Measurements from ENCODE around the gene KCP. TPM values are rescaled to one million over a fixed set of nuclear protein-coding genes. Genes with fewer than 3 reads are reported as not detected.

The KCP gene
- total and polyA plus RNA-seq, 2 of the 13 experiments (the other 11 are each of a cell fraction or from before 2014, with no cell fraction given): 0.37 to 1.0 TPM

DNA sequence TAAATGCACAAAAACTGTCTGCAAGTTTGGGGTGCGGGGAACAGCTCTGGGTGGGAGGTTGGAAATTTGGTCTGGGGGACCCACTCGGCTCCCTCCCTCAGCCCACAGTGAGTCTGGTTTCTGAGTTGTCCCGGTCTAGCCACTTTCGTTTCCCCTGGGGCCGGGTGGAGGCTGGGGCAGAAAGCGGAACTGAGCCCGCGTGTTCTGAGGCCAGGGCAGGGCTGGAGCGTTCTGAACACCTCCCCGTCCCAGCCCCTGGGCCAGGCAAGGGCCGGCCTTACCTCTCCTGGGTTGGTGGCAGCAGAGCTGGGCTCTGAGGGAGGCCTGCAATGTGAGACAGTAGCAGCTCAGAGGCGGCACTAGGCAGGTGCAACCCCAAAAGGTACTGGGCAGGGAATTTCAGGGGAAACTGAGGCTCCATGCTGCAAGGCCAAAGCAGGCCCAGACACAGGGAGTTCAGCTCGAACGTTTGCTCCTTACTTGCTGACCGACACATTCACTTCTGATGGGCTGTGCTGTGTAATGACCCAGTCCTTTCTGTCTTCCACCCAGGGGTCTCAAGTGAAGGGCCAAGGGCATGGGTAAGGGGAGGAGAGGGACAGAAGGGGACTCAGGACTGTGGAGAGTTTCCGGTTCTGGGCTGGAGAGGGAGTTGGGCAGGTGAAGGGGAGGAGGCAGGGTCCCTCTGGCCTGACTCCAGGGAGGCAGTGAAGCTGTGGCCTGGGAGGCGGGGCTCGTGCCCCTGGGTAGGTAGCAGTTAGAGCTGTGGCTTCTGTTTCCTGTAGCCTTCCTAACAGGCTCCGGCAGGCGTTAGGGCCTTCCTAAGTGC, 30.2 kb upstream of the KCP start (continued):
- TF ChIP-seq, protein P1, sequence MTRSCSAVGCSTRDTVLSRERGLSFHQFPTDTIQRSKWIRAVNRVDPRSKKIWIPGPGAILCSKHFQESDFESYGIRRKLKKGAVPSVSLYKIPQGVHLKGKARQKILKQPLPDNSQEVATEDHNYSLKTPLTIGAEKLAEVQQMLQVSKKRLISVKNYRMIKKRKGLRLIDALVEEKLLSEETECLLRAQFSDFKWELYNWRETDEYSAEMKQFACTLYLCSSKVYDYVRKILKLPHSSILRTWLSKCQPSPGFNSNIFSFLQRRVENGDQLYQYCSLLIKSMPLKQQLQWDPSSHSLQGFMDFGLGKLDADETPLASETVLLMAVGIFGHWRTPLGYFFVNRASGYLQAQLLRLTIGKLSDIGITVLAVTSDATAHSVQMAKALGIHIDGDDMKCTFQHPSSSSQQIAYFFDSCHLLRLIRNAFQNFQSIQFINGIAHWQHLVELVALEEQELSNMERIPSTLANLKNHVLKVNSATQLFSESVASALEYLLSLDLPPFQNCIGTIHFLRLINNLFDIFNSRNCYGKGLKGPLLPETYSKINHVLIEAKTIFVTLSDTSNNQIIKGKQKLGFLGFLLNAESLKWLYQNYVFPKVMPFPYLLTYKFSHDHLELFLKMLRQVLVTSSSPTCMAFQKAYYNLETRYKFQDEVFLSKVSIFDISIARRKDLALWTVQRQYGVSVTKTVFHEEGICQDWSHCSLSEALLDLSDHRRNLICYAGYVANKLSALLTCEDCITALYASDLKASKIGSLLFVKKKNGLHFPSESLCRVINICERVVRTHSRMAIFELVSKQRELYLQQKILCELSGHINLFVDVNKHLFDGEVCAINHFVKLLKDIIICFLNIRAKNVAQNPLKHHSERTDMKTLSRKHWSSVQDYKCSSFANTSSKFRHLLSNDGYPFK (CRISPR knock-in tag; IDR thresholded peaks at IDR 0.05; ENCODE audit: borderline replicate concordance): no peak
- TF ChIP-seq, protein P2, sequence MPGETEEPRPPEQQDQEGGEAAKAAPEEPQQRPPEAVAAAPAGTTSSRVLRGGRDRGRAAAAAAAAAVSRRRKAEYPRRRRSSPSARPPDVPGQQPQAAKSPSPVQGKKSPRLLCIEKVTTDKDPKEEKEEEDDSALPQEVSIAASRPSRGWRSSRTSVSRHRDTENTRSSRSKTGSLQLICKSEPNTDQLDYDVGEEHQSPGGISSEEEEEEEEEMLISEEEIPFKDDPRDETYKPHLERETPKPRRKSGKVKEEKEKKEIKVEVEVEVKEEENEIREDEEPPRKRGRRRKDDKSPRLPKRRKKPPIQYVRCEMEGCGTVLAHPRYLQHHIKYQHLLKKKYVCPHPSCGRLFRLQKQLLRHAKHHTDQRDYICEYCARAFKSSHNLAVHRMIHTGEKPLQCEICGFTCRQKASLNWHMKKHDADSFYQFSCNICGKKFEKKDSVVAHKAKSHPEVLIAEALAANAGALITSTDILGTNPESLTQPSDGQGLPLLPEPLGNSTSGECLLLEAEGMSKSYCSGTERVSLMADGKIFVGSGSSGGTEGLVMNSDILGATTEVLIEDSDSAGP (CRISPR knock-in tag; IDR thresholded peaks at IDR 0.05; ENCODE audit: borderline replicate concordance): peak; percentile 68
- TF ChIP-seq MIER2 (CRISPR knock-in tag; IDR thresholded peaks at IDR 0.05): no peak
- TF ChIP-seq MIER3 (CRISPR knock-in tag; IDR thresholded peaks at IDR 0.05; ENCODE audit: borderline replicate concordance): no peak
- TF ChIP-seq, protein P3, sequence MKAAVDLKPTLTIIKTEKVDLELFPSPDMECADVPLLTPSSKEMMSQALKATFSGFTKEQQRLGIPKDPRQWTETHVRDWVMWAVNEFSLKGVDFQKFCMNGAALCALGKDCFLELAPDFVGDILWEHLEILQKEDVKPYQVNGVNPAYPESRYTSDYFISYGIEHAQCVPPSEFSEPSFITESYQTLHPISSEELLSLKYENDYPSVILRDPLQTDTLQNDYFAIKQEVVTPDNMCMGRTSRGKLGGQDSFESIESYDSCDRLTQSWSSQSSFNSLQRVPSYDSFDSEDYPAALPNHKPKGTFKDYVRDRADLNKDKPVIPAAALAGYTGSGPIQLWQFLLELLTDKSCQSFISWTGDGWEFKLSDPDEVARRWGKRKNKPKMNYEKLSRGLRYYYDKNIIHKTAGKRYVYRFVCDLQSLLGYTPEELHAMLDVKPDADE (CRISPR knock-in tag; IDR thresholded peaks at IDR 0.05): no peak
- TF ChIP-seq, protein P4, sequence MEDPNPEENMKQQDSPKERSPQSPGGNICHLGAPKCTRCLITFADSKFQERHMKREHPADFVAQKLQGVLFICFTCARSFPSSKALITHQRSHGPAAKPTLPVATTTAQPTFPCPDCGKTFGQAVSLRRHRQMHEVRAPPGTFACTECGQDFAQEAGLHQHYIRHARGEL (CRISPR knock-in tag; IDR thresholded peaks at IDR 0.05): 0 out of 2 replicates have a peak, but pooled peaks have one; percentile 14
- peak; percentile 16; the same call in 1 of the 2 replicates for TF ChIP-seq ZNF292 (CRISPR knock-in tag; IDR thresholded peaks at IDR 0.05; ENCODE audit: borderline replicate concordance, low read depth)
- 0 out of 2 replicates have a peak, but pooled peaks have one; percentile 34 for TF ChIP-seq ZNF253 (CRISPR knock-in tag; IDR thresholded peaks at IDR 0.05; ENCODE audit: borderline replicate concordance)
- TF ChIP-seq, protein P5, sequence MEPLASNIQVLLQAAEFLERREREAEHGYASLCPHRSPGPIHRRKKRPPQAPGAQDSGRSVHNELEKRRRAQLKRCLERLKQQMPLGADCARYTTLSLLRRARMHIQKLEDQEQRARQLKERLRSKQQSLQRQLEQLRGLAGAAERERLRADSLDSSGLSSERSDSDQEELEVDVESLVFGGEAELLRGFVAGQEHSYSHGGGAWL (CRISPR knock-in tag; IDR thresholded peaks at IDR 0.05): 0 out of 2 replicates have a peak, but pooled peaks have one; percentile 16
- TF ChIP-seq TEAD2 (CRISPR knock-in tag; IDR thresholded peaks at IDR 0.05): no peak
- TF ChIP-seq, protein P6, sequence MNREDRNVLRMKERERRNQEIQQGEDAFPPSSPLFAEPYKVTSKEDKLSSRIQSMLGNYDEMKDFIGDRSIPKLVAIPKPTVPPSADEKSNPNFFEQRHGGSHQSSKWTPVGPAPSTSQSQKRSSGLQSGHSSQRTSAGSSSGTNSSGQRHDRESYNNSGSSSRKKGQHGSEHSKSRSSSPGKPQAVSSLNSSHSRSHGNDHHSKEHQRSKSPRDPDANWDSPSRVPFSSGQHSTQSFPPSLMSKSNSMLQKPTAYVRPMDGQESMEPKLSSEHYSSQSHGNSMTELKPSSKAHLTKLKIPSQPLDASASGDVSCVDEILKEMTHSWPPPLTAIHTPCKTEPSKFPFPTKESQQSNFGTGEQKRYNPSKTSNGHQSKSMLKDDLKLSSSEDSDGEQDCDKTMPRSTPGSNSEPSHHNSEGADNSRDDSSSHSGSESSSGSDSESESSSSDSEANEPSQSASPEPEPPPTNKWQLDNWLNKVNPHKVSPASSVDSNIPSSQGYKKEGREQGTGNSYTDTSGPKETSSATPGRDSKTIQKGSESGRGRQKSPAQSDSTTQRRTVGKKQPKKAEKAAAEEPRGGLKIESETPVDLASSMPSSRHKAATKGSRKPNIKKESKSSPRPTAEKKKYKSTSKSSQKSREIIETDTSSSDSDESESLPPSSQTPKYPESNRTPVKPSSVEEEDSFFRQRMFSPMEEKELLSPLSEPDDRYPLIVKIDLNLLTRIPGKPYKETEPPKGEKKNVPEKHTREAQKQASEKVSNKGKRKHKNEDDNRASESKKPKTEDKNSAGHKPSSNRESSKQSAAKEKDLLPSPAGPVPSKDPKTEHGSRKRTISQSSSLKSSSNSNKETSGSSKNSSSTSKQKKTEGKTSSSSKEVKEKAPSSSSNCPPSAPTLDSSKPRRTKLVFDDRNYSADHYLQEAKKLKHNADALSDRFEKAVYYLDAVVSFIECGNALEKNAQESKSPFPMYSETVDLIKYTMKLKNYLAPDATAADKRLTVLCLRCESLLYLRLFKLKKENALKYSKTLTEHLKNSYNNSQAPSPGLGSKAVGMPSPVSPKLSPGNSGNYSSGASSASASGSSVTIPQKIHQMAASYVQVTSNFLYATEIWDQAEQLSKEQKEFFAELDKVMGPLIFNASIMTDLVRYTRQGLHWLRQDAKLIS (CRISPR knock-in tag; IDR thresholded peaks at IDR 0.05): no peak
- TF ChIP-seq DNMT1 (CRISPR knock-in tag; IDR thresholded peaks at IDR 0.05): peak; percentile 34; the same call in 1 of the 2 replicates
- no peak for TF ChIP-seq TBX3 (IDR thresholded peaks at IDR 0.05; ENCODE audit: borderline replicate concordance)
- TF ChIP-seq PTBP1 (IDR thresholded peaks at IDR 0.05; ENCODE audit: low read depth, low read length, poor library complexity, severe bottlenecking): peak; percentile 13
